GM18909 (cell line): Measurements from ENCODE around the gene NMRK2.
"Not testable (repeated sequence)": the region's sequence is repeated elsewhere in the genome, so short reads cannot be mapped to it uniquely, and the experiment has no call there.

Source experiments
- ATAC-seq: cut with Tn5 transposase; IDR thresholded peaks from one replicate; pipeline ENCODE4 v1.9.1; 2021; ENCODE audit warnings: mild to moderate bottlenecking; ENCODE audit not compliant: unreplicated experiment, poor library complexity

The NMRK2 gene, protein sequence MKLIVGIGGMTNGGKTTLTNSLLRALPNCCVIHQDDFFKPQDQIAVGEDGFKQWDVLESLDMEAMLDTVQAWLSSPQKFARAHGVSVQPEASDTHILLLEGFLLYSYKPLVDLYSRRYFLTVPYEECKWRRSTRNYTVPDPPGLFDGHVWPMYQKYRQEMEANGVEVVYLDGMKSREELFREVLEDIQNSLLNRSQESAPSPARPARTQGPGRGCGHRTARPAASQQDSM

DNA sequence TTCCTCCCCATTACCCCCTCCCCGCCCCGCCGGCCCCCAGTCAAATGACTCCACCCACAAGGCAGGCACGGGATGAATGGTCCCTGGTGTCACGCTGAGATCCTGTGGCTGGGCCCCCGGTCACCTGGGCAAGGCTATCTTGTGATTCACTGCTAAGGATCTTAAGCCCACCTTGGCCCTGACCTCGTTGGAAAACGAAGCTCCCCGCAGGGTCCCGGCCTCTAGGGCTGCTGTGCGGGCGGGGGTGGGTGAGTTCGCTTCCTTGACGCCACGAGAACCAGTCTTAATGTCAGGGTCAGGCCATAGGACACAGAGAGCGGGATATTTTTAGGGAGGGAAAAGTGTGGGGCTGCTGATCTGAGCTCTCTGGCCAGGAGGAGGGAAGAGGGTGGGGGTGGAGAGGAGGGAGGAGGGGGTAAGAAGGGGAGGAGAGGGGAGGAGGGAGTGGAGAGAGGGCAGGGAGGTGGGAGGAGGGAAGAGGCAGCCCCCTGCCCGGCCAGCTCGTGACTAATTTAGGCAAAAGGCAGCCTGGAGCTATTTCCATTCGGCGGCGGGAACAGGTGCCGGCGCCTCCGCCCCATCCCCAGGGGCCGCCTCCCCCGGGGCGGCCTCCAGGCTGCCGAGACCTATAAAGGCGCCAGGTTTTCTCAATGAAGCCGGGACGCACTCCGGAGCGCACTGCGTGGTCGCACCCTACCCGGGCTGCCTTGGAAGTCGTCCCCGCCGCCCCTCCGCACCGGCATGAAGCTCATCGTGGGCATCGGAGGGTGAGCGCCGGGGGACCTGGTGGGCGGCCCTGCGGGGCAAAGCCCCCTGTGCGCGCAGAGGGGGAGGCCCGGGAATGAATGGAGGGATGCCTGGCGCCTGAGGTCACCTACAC, at the start of gene NMRK2:
NMRK2 (plus strand) TSS at position 139 of the 880 bp plus-strand sequence; CDS start at position 742, 603 bp downstream.
- ATAC-seq, result no peak

DNA sequence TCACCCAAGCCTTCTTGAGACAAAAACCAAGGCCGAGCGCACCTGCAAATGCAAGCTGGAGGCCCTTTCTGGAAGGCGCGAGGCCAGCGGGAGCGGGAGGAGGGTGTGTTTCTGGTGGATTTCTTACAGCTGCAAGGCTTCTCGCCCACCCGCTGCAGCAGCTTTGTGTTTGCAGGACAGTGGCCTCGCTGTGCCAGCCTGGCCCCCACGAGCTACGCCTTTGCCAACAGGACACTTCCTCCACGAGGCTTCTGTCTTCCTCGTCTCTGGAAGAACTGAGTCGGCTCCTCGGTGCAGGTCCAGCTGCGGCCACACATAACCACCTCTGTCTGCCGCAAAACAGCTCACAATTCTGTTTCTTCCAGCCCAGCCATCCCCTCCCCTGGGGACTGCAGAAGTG, 42.3 kb upstream of the NMRK2 start:
- no peak for ATAC-seq

DNA sequence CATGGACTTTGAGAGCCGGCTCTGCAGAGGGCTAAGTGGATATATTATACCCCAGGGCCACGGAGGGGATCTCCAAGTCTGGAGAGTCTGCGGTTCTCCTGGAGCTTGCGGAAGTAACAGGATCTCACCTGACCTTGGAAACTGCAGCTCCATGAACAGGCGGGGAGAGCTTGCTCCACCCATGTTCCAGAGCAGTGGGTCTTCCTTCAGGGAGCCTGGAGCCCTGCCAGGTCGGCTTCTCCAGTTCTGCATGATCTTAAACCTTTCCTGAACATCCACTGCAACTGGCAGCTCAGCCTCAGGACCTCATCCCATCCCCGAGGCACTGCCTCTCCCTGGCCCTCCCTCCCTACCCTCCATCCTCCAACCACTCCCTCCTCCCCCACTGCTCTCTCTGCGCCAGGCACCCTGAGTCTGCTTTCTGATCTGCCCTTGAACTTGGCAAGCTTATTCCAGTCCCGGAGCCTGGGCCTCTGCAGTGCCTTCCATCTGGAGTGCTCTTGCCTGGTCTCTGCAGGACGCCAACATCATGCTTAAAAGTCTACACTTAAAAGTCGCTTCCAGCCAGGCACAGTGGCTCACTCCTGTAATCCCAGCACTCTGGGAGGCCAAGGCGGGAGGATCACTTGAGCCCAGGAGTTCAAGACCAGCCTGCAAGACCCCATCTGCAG, 39.2 kb upstream of the NMRK2 start:
- no peak for ATAC-seq

DNA sequence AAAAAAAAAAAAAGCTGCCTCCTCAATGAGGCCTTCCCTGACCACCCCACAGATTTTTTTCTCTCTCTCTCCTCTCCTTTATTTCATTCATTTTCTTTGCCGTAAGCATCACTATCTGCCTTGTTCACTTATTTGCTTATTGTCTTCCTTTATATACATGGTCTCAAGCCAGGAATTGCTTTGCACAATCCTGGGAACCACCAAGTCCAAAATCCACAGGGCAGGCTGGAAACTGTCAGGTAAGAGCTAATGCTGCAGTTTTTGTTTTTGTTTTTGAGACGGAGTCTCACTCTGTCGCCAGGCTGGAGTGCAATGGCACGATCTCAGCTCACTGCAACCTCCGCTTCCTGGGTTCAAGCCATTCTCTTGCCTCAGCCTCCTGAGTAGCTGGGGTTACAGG, 37.9 kb upstream of the NMRK2 start:
- not testable (repeated sequence) for ATAC-seq

DNA sequence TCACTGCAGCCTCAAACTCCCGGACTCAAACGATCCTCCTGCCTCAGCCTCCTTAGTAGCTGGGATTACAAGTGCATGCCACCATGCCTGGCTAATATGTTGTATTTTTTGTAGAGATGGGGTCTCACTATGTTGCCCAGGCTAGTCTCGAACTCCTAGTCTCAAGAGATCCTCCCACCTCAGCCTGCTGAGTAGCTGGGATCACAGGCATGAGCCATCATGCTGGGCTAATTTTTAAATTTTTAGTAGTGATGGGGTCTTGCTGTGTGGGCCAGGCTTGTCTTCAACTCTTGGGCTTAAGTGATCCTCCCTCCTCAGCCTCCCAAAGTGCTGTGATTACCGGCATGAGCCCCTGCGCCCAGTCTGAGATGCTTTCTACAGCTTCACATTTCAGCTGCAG, 37.1 kb upstream of the NMRK2 start:
- ATAC-seq, result no peak

DNA sequence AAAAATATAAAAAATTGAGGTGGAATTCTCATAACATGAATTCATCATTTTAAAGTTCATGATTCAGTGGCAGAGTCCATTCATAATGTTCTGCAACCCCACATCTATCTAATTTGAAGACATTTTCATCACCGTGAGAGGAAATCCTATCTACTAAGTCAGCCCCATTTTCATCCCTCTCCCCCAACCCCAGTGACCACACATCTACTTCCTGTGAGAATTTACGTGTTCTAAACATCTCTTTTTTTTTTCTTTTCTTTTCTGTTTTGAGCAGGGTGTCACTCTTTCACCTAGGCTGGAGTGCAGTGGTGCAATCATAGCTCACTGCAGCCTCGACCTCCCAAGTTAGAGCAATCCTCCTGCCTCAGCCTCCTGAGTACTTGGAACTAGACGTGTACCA, 34.9 kb upstream of the NMRK2 start:
- no peak for ATAC-seq

DNA sequence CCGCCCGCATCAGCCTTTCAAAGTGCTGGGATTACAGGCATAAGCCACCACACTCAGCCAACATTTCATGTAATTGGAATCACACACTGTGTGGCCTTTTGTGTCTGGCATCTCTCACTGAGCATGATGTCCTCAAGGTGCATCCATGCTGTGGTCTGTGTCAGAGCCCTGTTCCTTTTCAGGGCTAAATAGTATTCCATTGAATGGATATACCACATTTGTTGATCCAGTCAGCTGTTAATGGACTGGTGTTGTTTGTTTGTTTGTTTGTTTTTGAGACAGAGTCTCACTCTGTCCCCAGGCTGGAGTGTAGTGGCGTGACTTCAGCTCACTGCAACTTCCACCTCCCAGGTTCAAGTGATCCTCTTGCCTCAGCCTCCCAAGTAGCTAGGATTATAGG, 34.4 kb upstream of the NMRK2 start:
- no peak for ATAC-seq

DNA sequence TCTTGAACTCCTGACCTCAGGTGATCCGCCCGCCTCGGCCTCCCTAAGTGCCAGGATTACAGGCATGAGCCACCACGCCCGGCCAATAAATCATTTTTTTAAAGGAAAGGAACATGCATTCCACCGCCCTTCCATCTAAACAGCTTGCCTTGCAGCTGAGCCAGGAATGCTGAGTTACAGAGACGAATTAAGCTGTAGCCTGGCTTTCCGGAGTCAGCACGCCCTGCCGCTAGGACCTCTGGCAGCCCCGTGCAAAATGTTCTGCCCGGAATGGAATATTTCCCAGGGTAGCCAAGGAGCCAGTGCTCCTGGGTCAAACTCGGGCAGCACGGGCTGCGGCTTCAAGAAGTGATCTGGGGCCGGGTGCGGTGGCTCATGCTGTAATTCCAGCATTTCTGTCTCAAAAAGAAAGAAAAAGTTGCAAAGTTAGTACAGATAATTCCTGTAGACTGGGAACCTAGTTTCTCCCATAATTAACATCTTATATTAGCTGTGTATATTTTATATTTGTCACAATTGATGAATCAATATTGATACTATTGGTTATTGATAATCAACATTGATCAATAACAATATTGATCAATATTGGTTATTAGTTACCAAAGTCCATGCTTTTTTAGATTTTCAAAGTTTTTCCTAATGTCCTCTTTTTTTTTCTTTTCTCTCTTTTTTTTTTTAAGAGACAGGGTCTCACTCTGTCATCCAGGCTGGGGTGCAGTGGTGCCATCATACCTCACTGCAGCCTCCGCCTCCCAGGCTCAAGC, 33.2 kb upstream of the NMRK2 start:
- ATAC-seq, result no peak

DNA sequence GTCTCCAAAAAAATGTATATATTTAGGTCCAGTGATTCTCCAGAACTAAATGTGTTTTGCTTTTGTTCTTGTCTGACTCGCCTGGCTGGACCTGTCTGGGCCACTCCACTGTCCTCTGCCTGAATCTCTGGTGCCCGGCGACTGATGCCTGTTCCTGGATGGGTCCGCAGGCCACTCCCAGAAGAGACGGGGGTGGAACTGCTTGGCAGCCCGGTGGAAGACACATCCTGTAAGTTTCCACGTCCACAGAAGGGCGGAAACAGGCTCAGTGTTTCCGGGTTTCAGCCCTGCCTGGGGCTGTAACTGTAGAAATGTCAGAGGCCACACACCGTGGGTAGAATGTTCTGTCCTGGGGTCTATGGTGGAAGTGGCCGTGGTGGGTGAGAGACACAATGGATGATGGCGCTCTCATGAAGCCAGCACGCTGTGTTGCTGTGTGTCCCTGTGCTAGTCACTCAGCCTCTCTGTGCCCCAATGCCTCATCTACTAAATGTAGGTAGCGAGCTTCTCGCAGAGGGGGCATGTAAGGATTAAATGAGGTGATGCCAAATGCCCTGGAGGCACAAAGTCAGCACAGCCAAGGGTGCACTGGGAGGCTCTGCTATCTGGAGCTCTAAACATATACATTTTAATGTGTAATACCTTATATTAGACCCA, 30.4 kb upstream of the NMRK2 start:
- no peak for ATAC-seq

DNA sequence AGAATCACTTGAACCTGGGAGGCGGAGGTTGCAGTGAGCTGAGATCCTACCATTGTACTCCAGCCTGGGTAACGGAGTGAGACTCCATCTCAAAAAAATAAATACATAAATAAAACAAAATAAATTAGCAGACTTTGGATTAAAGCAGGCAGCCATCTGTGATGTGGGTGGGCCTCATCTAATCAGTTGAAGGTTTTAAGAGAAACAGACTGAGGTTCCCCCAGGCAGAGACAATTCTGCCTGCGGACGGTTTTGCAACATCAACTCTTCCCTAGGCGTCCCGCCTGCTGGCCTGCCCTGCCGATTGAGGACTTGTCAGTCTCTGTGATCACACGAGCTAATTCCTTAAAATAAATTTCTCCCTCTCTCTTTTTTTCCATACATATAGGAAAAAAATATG, 28.6 kb upstream of the NMRK2 start:
- no peak for ATAC-seq

DNA sequence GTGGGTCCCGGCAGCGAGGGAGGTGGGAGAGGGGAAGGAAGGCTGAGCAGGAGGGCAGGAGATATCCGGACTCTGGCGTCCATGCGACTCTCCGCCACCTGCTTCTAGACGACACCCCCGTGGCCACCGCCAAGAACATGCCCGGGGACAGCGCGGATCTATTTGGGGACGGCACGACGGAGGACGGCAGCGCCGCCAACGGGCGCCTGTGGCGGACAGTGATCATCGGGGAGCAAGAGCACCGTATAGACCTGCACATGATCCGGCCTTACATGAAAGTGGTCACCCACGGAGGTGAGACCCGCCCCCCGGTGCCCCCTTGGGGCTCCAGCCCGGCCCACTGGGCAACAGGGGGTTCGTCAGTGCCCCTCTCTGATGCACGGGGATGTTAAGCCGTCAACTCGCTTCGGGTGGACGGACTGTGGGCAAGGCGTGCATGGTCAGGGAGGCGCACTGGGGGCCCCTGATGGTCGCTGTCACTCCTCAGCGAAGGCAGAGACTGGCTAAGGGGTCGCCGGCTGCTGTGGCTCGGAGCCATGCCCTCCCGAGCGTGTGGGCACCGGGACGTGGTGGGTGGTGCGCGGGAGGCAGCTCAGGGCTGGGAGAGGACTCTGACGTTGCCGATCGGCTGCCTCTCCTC, 25.1 kb upstream of the NMRK2 start:
- no peak for ATAC-seq

DNA sequence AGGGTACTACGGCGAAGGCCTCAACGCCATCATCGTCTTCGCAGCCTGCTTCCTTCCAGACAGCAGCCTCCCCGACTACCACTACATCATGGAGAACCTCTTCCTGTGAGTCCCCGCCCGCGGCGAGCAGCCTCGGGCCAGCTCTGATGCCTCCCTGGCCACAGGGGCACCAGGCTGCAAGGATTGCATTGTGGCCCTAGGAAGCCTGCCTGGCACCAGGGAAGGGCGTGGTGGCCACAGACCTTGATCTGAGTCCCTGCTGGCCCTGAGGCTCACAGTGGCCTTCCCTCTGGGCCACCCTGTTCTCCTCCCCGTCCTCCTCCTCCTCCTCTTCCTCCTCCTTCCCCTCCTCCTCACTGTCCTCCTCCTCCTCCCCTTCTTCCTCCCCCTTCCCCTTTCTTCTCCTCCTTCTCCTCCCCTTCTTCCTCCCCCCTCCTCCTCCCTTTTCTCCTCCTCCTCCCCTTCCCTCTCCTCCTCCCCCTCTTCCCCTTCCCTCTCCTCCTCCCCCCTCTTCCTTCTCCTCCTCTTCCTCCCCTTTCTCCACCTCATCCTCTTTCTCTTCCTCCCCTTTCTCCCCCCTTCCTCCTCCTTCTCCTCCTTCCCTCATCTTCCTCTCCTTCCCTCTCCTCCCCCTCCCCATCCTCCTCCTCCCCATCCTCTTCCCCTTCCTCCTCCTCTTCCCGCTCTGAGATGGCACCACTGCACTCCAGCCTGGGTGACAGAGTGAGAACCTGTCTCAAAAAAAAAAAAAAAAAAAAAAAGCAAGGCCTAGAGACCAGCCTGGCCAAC, 24.4 kb upstream of the NMRK2 start:
- no peak for ATAC-seq

DNA sequence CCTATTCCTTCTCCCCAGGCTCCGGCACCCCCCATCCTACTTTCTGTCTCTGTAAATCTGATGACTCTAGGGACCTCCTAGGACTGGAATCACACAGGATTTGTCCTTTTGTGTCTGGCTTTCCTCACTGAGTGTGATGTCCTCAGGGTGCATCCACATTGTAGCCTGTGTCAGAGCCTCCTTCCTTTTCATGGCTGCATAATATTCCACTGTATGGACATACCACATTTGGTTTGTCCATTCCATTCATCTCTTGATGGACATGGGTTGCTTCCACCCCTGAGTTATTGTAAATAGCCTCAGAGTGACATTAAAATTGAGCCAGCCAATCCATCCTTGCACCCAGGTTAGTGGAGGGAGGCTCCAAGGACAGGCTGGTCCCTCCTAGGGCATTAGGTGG, 22.8 kb upstream of the NMRK2 start:
- no peak for ATAC-seq

DNA sequence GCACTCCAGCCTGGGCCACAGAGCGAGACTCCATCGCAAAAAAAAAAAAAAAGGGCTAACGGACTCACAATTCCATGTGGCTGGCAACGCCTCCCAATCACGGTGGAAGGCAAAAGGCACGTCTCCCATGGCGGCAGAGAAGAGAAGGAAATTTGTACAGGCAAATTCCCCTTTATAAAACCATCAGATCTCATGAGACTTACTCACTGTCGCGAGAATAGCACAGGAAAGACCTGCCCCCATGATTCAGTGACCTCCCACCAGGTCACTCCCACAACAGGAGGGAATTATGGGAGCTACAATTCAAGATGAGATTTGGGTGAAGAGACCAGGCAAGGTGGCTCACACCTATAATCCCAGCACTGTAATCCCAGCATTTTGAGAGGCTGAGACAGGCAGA, 18.7 kb upstream of the NMRK2 start:
- no peak for ATAC-seq

DNA sequence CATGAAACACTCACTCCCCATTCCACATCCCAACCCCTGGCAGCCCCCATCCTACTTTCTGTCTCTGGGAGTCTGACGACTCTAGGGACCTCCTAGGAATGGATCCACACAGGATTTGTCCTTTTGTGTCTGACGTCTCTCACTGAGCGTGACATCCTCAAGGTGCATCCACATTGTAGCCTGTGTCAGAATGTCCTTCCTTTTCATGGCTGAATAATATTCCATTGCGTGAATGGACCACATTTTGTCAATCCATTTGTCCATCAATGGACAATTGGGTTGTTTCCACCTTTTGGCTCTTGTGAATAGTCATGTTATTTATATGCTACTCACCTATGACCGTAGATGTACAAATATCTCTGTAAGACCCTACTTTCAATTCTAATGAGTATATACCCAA, 16.8 kb upstream of the NMRK2 start:
- ATAC-seq, result no peak

DNA sequence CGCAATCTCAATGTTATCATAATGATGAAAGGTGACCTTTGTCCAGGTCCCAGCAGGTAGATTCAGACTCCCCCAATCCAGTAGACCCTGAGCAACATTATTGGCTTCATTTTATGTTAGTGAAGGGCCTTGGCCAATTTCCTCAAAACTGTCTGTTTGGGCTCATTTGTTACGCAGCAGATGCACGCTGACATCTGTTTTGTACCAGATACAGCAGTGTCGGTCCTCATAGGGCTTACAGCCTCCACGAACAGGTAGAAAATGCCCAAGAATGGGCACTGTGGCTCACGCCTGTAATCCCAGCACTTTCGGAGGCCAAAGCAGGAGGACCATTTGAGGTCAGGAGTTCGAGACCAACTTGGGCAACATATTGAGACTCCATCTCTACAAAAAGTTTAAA, 13.1 kb upstream of the NMRK2 start:
- no peak for ATAC-seq

DNA sequence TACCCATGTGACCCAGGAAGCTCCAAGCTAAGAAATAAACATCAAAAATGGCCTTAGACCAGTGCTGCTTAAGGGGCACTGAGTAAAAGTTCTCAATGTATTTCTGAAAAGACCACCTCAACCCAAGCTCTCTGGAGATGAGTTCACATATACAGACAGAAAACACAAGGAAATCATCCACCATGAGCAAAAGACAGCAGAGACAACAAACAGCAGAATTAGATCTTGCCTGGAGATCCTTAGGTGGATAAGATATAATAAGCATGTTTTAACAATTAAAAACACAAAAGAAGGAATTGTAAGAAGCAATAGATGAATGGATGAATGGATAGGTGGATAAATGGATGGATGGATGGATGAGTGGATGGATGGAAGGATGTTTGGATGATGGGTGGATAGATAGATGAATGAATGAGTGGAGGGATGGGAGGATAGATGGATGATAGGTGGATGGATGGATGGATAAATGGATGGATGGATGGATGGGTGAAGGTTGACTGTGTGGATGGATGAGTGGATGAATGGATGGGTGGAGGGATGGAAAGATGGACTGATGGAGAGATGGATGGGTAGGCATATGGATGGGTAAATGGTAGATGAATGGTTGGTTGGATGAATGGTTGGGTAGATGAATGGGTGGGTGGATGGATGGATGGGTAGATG, 9.6 kb upstream of the NMRK2 start:
- ATAC-seq, result no peak

DNA sequence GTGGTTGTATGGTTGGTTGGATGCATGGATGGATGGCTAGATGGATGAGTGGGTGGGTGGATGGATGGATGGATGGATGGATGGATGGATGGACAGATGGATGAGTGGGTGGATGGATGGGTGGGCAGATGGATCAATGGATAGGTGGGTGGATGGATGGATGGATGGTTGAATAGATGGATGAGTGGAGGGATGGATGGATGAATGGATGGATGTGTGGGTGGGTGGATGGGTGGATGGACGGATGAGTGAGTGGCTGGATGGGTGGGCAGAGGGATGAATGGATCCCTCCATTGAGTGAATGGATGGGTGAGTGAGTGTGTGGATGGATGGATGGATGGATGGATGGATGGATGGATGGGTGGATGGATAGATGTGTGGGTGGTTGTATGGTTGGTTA, 9.0 kb upstream of the NMRK2 start:
- no peak for ATAC-seq
